ENCODE measurements around the gene LRRC17. TPM values are rescaled to one million over a fixed set of nuclear protein-coding genes. Genes with fewer than 3 reads are reported as not detected.

Gene LRRC17
- total and polyA plus RNA-seq, 8 donors = 0.76 to 2.7 (median 1.9) TPM

DNA sequence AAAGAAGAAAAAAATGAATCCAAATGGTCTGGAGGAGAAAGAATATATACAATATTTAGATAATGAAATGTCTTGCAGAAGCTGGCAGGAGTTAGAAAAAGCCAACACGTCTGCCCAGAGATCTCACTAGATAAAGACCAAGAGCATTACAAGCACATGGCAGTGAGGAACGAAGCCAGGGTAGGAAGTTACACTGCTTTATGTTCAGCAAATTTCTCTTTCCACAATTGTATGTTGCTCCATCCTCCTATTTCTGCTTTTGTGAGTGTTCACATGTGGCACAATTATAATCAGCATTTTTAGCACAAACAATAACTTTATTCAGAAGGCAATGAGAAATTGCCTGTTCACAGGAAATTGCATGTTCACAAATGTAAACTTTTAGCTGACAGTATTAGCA, 53.7 kb downstream of the LRRC17 start:
- no peak for FAIRE-seq

DNA sequence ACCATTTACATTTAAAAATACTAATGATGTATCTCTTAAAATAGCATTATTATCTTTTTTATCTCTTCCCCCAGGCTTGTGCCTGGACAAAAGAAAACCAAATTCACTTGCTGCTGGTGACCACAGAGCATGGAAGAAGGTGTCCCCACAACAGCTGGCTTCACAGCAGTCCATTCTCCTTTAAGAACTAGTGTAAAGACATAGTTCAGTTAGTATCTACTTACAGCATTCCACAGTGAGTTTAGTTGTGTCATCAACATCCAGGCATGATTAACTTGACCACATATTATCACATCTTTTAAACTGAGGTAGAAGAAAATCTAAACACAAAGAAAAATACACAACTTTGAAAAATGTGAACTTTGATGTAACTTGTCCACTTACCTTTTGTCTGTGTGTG, 55.0 kb downstream of the LRRC17 start:
- intact Hi-C loops (cut with DNase I) = no loop called here
- ATAC-seq (no peak), DNase-seq (no peak), FAIRE-seq (no peak)
- Histone ChIP-seq H3K27ac (no peak overlapping the region), H3K4me3 (no peak overlapping the region), H3K9me3 (no peaks in the 10 kb centered on the region), H3K36me3 (no peaks in the 10 kb centered on the region), H3K27me3 (no peaks in the 10 kb centered on the region), H3K4me1 (no peaks in the 10 kb centered on the region)
- TF ChIP-seq, protein P1, sequence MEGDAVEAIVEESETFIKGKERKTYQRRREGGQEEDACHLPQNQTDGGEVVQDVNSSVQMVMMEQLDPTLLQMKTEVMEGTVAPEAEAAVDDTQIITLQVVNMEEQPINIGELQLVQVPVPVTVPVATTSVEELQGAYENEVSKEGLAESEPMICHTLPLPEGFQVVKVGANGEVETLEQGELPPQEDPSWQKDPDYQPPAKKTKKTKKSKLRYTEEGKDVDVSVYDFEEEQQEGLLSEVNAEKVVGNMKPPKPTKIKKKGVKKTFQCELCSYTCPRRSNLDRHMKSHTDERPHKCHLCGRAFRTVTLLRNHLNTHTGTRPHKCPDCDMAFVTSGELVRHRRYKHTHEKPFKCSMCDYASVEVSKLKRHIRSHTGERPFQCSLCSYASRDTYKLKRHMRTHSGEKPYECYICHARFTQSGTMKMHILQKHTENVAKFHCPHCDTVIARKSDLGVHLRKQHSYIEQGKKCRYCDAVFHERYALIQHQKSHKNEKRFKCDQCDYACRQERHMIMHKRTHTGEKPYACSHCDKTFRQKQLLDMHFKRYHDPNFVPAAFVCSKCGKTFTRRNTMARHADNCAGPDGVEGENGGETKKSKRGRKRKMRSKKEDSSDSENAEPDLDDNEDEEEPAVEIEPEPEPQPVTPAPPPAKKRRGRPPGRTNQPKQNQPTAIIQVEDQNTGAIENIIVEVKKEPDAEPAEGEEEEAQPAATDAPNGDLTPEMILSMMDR (IDR thresholded peaks at IDR 0.05) = no peak

More for the DNA sequence above, 53.7 kb downstream of the LRRC17 start:
- Histone ChIP-seq H3K36me3 (no peaks in the 10 kb centered on the region), H3K27me3 (no peaks in the 10 kb centered on the region), H3K4me1 (no peaks in the 10 kb centered on the region), H3K9me3 (no peaks in the 10 kb centered on the region), H3K4me3 (no peak overlapping the region), H3K27ac (no peak overlapping the region)
- ATAC-seq (no peak), DNase-seq (no peak)
- TF ChIP-seq, protein P1 (IDR thresholded peaks at IDR 0.05) = no peak
- intact Hi-C loops (cut with DNase I) = no loop called here
- 60 to 79% methylated on average over 2 of the region's 2 CpGs for WGBS, 2 donors

DNA sequence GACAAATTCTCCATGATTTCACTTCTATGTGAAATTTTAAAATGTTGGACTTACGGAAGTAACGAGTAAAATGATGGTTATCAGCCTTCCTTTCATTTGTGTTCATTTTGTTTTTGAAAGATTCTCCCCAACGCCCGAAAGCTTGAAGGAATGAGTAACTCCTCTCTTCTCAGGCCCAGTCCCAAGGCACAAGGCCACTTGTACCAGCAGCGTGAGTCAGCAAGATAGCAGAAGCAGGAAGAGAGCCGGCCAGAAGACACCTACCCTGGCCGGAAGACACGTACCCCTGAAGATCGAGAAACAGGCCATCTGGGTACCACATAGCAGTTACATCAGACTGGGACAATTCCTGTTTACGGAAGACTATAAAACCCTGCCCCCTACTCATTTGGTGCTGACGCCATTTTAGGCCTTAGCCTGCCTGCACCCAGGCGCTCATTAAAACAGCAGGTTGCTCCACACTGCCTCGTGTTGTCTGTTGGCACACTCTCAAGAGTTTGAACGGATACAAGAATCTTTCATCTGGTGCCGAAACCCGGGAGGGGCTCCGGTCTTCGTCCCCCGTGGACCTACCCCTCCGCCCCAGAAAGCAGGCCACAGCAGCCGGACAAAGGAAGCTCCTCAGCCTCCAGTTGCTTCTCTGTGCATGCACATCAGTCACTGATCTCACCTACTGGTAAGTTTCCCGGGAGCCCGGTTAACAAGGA, 60.4 kb downstream of the LRRC17 start:
- TF ChIP-seq, protein P1 (IDR thresholded peaks at IDR 0.05) = no peak
- Histone ChIP-seq H3K4me3 (no peak overlapping the region), H3K27me3 (no peaks in the 10 kb centered on the region), H3K27ac (no peak overlapping the region), H3K9me3 (no peaks in the 10 kb centered on the region), H3K36me3 (no peaks in the 10 kb centered on the region), H3K4me1 (no peaks in the 10 kb centered on the region)
- FAIRE-seq = no peak
- no peak for ATAC-seq
- 92 to 94% methylated on average over 23 of the region's 23 CpGs for WGBS, 2 donors
- DNase-seq = no peak
- intact Hi-C loops (cut with DNase I) = no loop called here

DNA sequence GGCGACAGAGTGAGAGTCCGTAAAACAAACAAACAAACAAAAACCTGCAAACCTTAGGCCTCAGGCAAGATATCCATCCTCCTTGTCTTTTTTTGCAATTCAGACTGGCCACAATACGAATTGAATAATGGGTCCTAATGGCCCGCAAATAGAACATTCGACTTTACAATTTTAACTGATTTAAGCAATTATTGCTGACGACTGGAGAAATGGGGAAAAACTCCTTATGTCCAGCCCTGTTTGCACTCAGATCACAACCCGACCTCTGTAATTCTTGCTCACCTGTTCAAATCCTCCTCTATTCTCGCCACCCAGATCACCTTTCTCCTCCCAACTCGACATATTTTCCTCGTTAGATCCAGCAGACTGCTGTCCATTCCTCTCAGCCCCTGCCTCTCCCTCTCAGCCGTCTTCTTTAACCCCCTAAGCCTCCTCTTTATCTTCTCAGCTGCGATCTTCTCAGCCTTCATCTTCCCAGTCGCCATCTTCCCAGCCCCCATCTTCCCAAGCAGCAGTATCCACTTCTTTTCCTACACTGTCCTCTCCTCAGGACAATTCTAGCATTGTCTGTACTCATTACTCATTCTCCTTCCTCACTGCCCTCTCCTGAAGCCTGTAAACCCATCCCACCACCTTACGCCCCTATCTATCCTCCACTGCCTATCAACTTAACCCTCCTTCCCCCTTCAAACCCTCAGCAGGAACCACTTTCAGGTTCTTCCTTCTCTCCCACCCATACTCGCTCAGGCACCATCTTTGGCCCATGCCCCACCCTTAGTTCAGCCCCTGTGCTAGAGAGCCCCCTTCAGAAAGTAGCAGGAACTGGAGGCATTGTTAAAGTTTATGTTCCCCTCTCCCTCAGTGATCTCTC, 61.8 kb downstream of the LRRC17 start:
- WGBS, 2 donors = 72 to 74% methylated on average over 15 of the region's 15 CpGs
- TF ChIP-seq, protein P1 (IDR thresholded peaks at IDR 0.05) = no peak
- no peaks in the 10 kb centered on the region for H3K27me3 ChIP-seq
- no peak overlapping the region for H3K27ac ChIP-seq
- H3K4me1 ChIP-seq = no peaks in the 10 kb centered on the region
- intact Hi-C loops (cut with DNase I) = no loop called here
- no peak for ATAC-seq
- DNase-seq = no peak
- H3K4me3 ChIP-seq = no peak overlapping the region
- no peak for FAIRE-seq
- H3K36me3 ChIP-seq = no peaks in the 10 kb centered on the region
- H3K9me3 ChIP-seq = no peaks in the 10 kb centered on the region

DNA sequence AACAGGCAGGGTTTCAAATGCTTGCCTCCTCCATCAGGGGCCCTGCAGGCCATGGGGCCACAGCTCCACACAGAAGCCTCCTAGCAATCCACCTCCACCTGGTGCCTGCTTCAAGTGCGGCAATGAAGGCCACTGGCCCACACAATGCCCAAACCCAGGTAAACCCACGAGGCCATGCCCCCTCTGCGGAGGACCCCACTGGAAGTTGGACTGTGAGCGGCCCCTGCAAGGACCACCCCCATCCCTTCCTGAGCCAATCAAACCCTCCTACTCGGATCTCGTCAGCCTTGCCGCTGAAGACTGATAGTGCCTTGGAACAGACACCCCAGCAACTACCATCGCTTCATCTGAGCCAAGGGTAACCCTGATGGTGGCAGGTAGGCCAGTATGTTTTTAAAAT, 63.1 kb downstream of the LRRC17 start:
- TF ChIP-seq, protein P1 (IDR thresholded peaks at IDR 0.05) = no peak
- Histone ChIP-seq H3K9me3 (no peaks in the 10 kb centered on the region), H3K36me3 (no peaks in the 10 kb centered on the region), H3K4me1 (no peaks in the 10 kb centered on the region), H3K27ac (no peak overlapping the region), H3K27me3 (no peaks in the 10 kb centered on the region), H3K4me3 (no peak overlapping the region)
- ATAC-seq (no peak), FAIRE-seq (no peak), DNase-seq (no peak)
- intact Hi-C loops (cut with DNase I) = no loop called here
- 82 to 87% methylated on average over 8 of the region's 8 CpGs for WGBS, 2 donors

Data from pancreas (tissue), 10 donors.